Medulla oblongata (tissue), 1 donor: ENCODE results near the gene DHCR7.
A peak's percentile ranks its signal among the peaks of the same experiment; 100 is the strongest.

Source experiments
- DNase-seq: peaks from one replicate; pipeline ENCODE4 v3.0.0-alpha.2; 2015; ENCODE audit errors: extremely low spot score

Gene DHCR7

GRCh38 chr11:71410363-71410966 is 37.7 kb downstream of the DHCR7 start:
- DNase-seq = no peak

- DNase-seq = no peak
Measured at GRCh38 chr11:71408826-71409225, 39.4 kb downstream of the DHCR7 start.

GRCh38 chr11:71407356-71407755 is 40.8 kb downstream of the DHCR7 start:
- no peak for DNase-seq

- no peak for DNase-seq
Measured at GRCh38 chr11:71406681-71407080, 41.5 kb downstream of the DHCR7 start.

- no peak for DNase-seq
Measured at GRCh38 chr11:71404209-71404608, 44.0 kb downstream of the DHCR7 start.

GRCh38 chr11:71402878-71403277 is 45.3 kb downstream of the DHCR7 start:
- DNase-seq = no peak

- DNase-seq = no peak
Measured at GRCh38 chr11:71400216-71400615, 48.0 kb downstream of the DHCR7 start.

GRCh38 chr11:71399341-71399740 is 48.9 kb downstream of the DHCR7 start:
- DNase-seq = no peak

GRCh38 chr11:71397961-71398360 is 50.2 kb downstream of the DHCR7 start:
- no peak for DNase-seq

GRCh38 chr11:71397331-71397860 is 50.8 kb downstream of the DHCR7 start:
- DNase-seq = no peak

- no peak for DNase-seq
Measured at GRCh38 chr11:71396548-71397123, 51.6 kb downstream of the DHCR7 start.

- DNase-seq = no peak
Measured at GRCh38 chr11:71395774-71396173, 52.4 kb downstream of the DHCR7 start.

- no peak for DNase-seq
Measured at GRCh38 chr11:71395263-71395560, 53.0 kb downstream of the DHCR7 start.

- no peak for DNase-seq
Measured at GRCh38 chr11:71393283-71393682, 54.9 kb downstream of the DHCR7 start.

- no peak for DNase-seq
Measured at GRCh38 chr11:71391796-71392195, 56.4 kb downstream of the DHCR7 start.

- no peak for DNase-seq
Measured at GRCh38 chr11:71391352-71391751, 56.8 kb downstream of the DHCR7 start.

- DNase-seq = no peak
Measured at GRCh38 chr11:71388637-71389235, 59.5 kb downstream of the DHCR7 start.

GRCh38 chr11:71387784-71388636 is 60.2 kb downstream of the DHCR7 start:
- DNase-seq = no peak

GRCh38 chr11:71387200-71387599 is 61.0 kb downstream of the DHCR7 start:
- DNase-seq = no peak

GRCh38 chr11:71386202-71386601 is 62.0 kb downstream of the DHCR7 start:
- no peak for DNase-seq

- peak; percentile 27 for DNase-seq
Measured at GRCh38 chr11:71385091-71385490, 63.1 kb downstream of the DHCR7 start.

GRCh38 chr11:71384561-71384960 is 63.6 kb downstream of the DHCR7 start:
- DNase-seq = no peak
